Liver (tissue), 10 donors: Measurements from ENCODE around the gene RAD51B. TPM values are rescaled to one million over a fixed set of nuclear protein-coding genes. Genes with fewer than 3 reads are reported as not detected.
A peak's percentile ranks its signal among the peaks of the same experiment; 100 is the strongest.

Source experiments
- DNase-seq: peaks from one replicate; pipeline ENCODE4 v3.0.0-alpha.2; 2017; ENCODE audit warnings: low spot score
- H3K27ac ChIP-seq, 2 donors: one replicate each; pipeline ENCODE4 v1.7.0; 2013; ENCODE audit warnings: inconsistent platforms in 2 of 2, low read length in 2 of 2, control low read depth in 1 of 2, low read depth in 1 of 2, mild to moderate bottlenecking in 1 of 2
- H3K27me3 ChIP-seq, 4 donors: one replicate each; pipeline versions ENCODE4 v1.6.1 to v1.7.0; 2013; ENCODE audit warnings: low read length in 3 of 4, inconsistent platforms in 1 of 4, mild to moderate bottlenecking in 1 of 4, moderate library complexity in 1 of 4; ENCODE audit not compliant: control insufficient read depth in 4 of 4, insufficient read depth in 4 of 4
- H3K36me3 ChIP-seq, 4 donors: one replicate each; pipeline versions ENCODE4 v1.6.1 to v1.7.0; 2013; ENCODE audit warnings: low read length in 3 of 4, mild to moderate bottlenecking in 3 of 4, low read depth in 1 of 4, moderate library complexity in 1 of 4; ENCODE audit not compliant: control insufficient read depth in 4 of 4, insufficient read depth in 3 of 4
- H3K4me1 ChIP-seq, 4 donors: one replicate each; pipeline versions ENCODE4 v1.6.1 to v1.7.0; 2013; ENCODE audit warnings: low read length in 3 of 4, mild to moderate bottlenecking in 3 of 4, moderate library complexity in 1 of 4; ENCODE audit not compliant: control insufficient read depth in 4 of 4, insufficient read depth in 4 of 4
- H3K4me3 ChIP-seq, 3 donors: one replicate each; pipeline versions ENCODE4 v1.6.1 to v1.7.0; 2013; ENCODE audit warnings: low read length in 3 of 3, control low read depth in 1 of 3, low read depth in 1 of 3, mild to moderate bottlenecking in 1 of 3
- H3K9ac ChIP-seq, 2 donors: one replicate each; pipeline ENCODE4 v1.7.0; 2013; ENCODE audit warnings: low read length in 2 of 2, mild to moderate bottlenecking in 2 of 2, moderate library complexity in 2 of 2, control low read depth in 1 of 2, low read depth in 1 of 2
- H3K9me3 ChIP-seq, 4 donors: one replicate each; pipeline versions ENCODE4 v1.6.1 to v1.7.0; 2013; ENCODE audit warnings: low read length in 3 of 4; ENCODE audit not compliant: control insufficient read depth in 4 of 4
- EGR1 ChIP-seq, 2 donors: IDR thresholded peaks; 2 replicates each; pipeline ENCODE4 v1.6.1; 2016 to 2018; ENCODE audit warnings: antibody characterized with exemption in 2 of 2, low read depth in 2 of 2
- FOXA1 ChIP-seq: IDR thresholded peaks from 2 replicates; pipeline ENCODE4 v1.6.1; 2016; ENCODE audit warnings: antibody characterized with exemption
- GABPA ChIP-seq, 2 donors: IDR thresholded peaks in 1 of 2; conservative IDR thresholded peaks in 1 of 2; 2 replicates each; pipeline ENCODE4 v1.6.1; 2016; ENCODE audit warnings: antibody characterized with exemption in 2 of 2, mild to moderate bottlenecking in 1 of 2, moderate library complexity in 1 of 2
- HNF4A ChIP-seq, 2 donors: conservative IDR thresholded peaks; 2 replicates each; pipeline ENCODE4 v1.6.1; 2016; ENCODE audit warnings: antibody characterized with exemption in 2 of 2, mild to moderate bottlenecking in 2 of 2
- HNF4G ChIP-seq: IDR thresholded peaks from 2 replicates; pipeline ENCODE4 v1.6.1; 2016; ENCODE audit warnings: antibody characterized with exemption
- JUND ChIP-seq, 2 donors: IDR thresholded peaks; 2 replicates each; pipeline ENCODE4 v1.6.1; 2016; ENCODE audit warnings: antibody characterized with exemption in 2 of 2
- MAX ChIP-seq: IDR thresholded peaks from 2 replicates; pipeline ENCODE4 v1.6.1; 2016; ENCODE audit warnings: antibody characterized with exemption
- NR2F2 ChIP-seq: IDR thresholded peaks from 2 replicates; pipeline ENCODE4 v1.6.1; 2016; ENCODE audit warnings: antibody characterized with exemption
- RAD21 ChIP-seq, 2 donors: IDR thresholded peaks; 2 replicates each; pipeline ENCODE4 v1.6.1; 2016; ENCODE audit warnings: antibody characterized with exemption in 2 of 2, mild to moderate bottlenecking in 2 of 2
- RXRA ChIP-seq, 2 donors: IDR thresholded peaks; 2 replicates each; pipeline ENCODE4 v1.6.1; 2017 to 2018; ENCODE audit warnings: antibody characterized with exemption in 2 of 2, mild to moderate bottlenecking in 1 of 2
- SP1 ChIP-seq: IDR thresholded peaks from 2 replicates; pipeline ENCODE4 v1.6.1; 2018; ENCODE audit warnings: antibody characterized with exemption, mild to moderate bottlenecking
- ZBTB33 ChIP-seq: IDR thresholded peaks from 2 replicates; pipeline ENCODE4 v1.6.1; 2016; ENCODE audit warnings: antibody characterized with exemption
- WGBS: extraction: QIAGEN DNeasy Blood & Tissue Kit; methylation state at CpG from one replicate; pipeline ENCODE4 v1.1.7; 2013; 5-methylcytosine and 5-hydroxymethylcytosine counted together
- polyA plus RNA-seq, 2 donors: library from polyadenylated mRNA; stranded (reverse) in 1 of 2; unstranded in 1 of 2; fragments of 200-250 nt in 1 of 2; fragments of >200 nt in 1 of 2; fragmentation: Nextera tagmentation in 1 of 2; extraction: Ambion mirVana in 1 of 2; gene quantifications; one replicate each; pipeline versions ENCODE4 v1.2.1 to v1.2.3, GENCODE V29; 2013 to 2015
- small RNA-seq: library from RNA; depleted of rRNA; stranded (forward); fragments of <200 nt; gene quantifications from one replicate; pipeline ENCODE3, GENCODE V24; 2014
- total RNA-seq, 2 donors: library from RNA; depleted of rRNA; stranded (reverse); fragments of >200 nt; gene quantifications; one replicate each; pipeline ENCODE4 v1.2.3, GENCODE V29; 2014
- TF ChIP-seq, protein P1 (sequence below): IDR thresholded peaks from 2 replicates; pipeline ENCODE4 v1.6.1; 2016; ENCODE audit warnings: antibody characterized with exemption
- TF ChIP-seq, protein P2 (sequence below): fragments of 150-350 bp; IDR thresholded peaks from 2 replicates; pipeline ENCODE4 v1.5.1; 2017; ENCODE audit warnings: improper control_type of control experiment, low read depth, low read length; ENCODE audit not compliant: missing input control
- donor health status: healthy.
- donor health status: healthy.
- donor health status: healthy.
- donor health status: healthy.
- donor health status: healthy.

RAD51B gene
- total and polyA plus RNA-seq, 4 donors, result 0.81 to 12.9 (median 2.4) TPM

DNA sequence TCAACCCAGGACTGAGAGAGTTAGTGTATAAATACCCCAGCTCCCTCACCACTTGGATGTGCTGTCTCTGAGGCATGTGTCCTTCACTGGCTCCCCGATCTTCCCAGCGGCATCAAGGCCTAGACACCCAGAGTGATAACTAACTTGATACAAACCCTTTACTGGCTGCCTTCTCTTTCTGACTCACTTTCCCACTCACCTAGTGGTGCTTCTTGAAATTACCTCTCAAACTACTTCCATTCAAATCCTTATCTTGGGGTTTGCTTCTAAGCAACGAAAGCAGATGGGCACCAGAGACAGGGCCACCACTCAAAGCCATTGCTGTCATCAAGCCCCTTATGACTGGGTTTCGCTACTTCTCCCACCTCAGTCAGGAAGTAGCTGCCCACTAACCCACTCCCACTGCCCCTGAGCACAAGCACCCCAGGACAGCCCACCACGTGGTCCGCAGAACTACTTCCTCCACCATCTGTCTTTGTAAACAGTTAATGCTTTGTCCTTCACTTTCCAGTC, 956.1 kb downstream of the RAD51B start:
- Histone ChIP-seq H3K4me1 (peaks cover 0 to 11% (median 2%) of the 10 kb centered on the region in 4 donors), H3K27ac (no peak overlapping the region), H3K4me3 (no peak overlapping the region), H3K27me3 (no peaks in the 10 kb centered on the region), H3K36me3 (no peaks in the 10 kb centered on the region), H3K9me3 (no peaks in the 10 kb centered on the region), H3K9ac (no peak overlapping the region)
- TF ChIP-seq GABPA (IDR thresholded peaks at IDR 0.05 in 1 of 2, conservative IDR thresholded peaks at IDR 0.05 in 1 of 2) (no peak), RAD21 (IDR thresholded peaks at IDR 0.05) (no peak), RXRA (IDR thresholded peaks at IDR 0.05) (no peak), SP1 (no peak), MAX (no peak), NR2F2 (no peak)
- TF ChIP-seq, protein P1, sequence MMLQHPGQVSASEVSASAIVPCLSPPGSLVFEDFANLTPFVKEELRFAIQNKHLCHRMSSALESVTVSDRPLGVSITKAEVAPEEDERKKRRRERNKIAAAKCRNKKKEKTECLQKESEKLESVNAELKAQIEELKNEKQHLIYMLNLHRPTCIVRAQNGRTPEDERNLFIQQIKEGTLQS, result no peak
- DNase-seq, result no peak
- 92% methylated on average over 6 of the region's 6 CpGs for WGBS

DNA sequence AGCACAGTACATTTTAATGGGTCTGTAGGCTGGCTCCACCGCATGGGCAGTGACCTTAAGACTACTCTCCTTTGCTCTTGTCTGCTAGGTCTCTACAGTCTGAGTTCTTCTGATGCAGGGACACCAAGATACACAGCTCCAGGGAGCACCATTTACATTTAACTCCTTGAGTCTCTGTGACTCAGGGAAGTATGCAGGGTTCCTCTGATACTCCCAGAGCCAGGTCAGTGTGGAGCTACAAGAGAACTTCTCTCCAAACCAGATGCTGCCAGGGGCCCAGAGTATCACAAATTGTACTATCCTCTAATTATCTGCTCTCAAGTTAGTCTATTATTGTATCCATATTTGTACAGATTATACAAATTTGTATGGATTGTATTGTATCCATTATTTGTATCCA, 958.1 kb downstream of the RAD51B start:
- TF ChIP-seq, protein P2, sequence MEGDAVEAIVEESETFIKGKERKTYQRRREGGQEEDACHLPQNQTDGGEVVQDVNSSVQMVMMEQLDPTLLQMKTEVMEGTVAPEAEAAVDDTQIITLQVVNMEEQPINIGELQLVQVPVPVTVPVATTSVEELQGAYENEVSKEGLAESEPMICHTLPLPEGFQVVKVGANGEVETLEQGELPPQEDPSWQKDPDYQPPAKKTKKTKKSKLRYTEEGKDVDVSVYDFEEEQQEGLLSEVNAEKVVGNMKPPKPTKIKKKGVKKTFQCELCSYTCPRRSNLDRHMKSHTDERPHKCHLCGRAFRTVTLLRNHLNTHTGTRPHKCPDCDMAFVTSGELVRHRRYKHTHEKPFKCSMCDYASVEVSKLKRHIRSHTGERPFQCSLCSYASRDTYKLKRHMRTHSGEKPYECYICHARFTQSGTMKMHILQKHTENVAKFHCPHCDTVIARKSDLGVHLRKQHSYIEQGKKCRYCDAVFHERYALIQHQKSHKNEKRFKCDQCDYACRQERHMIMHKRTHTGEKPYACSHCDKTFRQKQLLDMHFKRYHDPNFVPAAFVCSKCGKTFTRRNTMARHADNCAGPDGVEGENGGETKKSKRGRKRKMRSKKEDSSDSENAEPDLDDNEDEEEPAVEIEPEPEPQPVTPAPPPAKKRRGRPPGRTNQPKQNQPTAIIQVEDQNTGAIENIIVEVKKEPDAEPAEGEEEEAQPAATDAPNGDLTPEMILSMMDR, result no peak
- TF ChIP-seq ZBTB33, result no peak
- no peak for TF ChIP-seq JUND (IDR thresholded peaks at IDR 0.05)
- TF ChIP-seq MAX, result no peak
- TF ChIP-seq, protein P1, result no peak
- no peak for TF ChIP-seq EGR1 (IDR thresholded peaks at IDR 0.05; ENCODE audit: low read depth in 2 of 2)
- no peak for TF ChIP-seq HNF4A (conservative IDR thresholded peaks at IDR 0.05)
- TF ChIP-seq FOXA1, result no peak
- no peak for TF ChIP-seq HNF4G
- TF ChIP-seq GABPA (IDR thresholded peaks at IDR 0.05 in 1 of 2, conservative IDR thresholded peaks at IDR 0.05 in 1 of 2), result no peak
- TF ChIP-seq RAD21 (IDR thresholded peaks at IDR 0.05), result no peak
- TF ChIP-seq RXRA (IDR thresholded peaks at IDR 0.05), result no peak
- TF ChIP-seq NR2F2, result no peak
- Histone ChIP-seq H3K4me3 (no peak overlapping the region), H3K9ac (no peak overlapping the region), H3K9me3 (no peaks in the 10 kb centered on the region), H3K36me3 (no peaks in the 10 kb centered on the region), H3K27ac (no peak overlapping the region), H3K4me1 (peaks cover 2 to 25% (median 13%) of the 10 kb centered on the region in 4 donors), H3K27me3 (no peaks in the 10 kb centered on the region)
- WGBS, result 97% methylated on average over 1 of the region's 1 CpG
- peak; percentile 10 for DNase-seq

Small RNAs within 50 kb of the gene (small RNA-seq; reads per million reads assigned to genes)
- not detected for gene RN7SL108P
- not detected for gene RN7SL706P
- not detected for gene RNU6-921P

Other genes starting within 250 kb of the RAD51B start
- 10 to 100 TPM; 22.9 to 36.1 TPM for gene PIGH, start 219.5 kb upstream of the RAD51B start, total RNA-seq
- 10 to 100 TPM; 14.2 to 20.5 TPM for gene PIGH, start 219.5 kb upstream of the RAD51B start, polyA plus RNA-seq
- gene ARG2, start 199.9 kb upstream of the RAD51B start, total RNA-seq, result 1 to 10 TPM in 1 of 2 donors, under 1 TPM in 1; 0.08 to 3.1 TPM
- gene ARG2, start 199.9 kb upstream of the RAD51B start, polyA plus RNA-seq, result under 1 TPM; 0.58 to 0.61 TPM
- gene VTI1B, start 145.1 kb upstream of the RAD51B start, total RNA-seq, result 10 to 100 TPM; 26.5 to 28.0 TPM
- 10 to 100 TPM; 29.8 to 76.3 TPM for gene VTI1B, start 145.1 kb upstream of the RAD51B start, polyA plus RNA-seq
- 100 to 1,000 TPM; 173 to 174 TPM for gene RDH11, start 124.0 kb upstream of the RAD51B start, total RNA-seq
- gene RDH11, start 124.0 kb upstream of the RAD51B start, polyA plus RNA-seq, result 100 to 1,000 TPM in 1 of 2 donors, 10 to 100 TPM in 1; 99.7 to 102 TPM
- gene RDH12, start 117.9 kb upstream of the RAD51B start, total RNA-seq, result 1 to 10 TPM in 1 of 2 donors, under 1 TPM in 1; 0.09 to 1.1 TPM
- 1 to 10 TPM in 1 of 2 donors, under 1 TPM in 1; 0.74 to 3.4 TPM for gene RDH12, start 117.9 kb upstream of the RAD51B start, polyA plus RNA-seq
- gene ZFYVE26, start 3.2 kb upstream of the RAD51B start, total RNA-seq, result 10 to 100 TPM; 12.4 to 17.2 TPM
- gene ZFYVE26, start 3.2 kb upstream of the RAD51B start, polyA plus RNA-seq, result 1 to 10 TPM; 2.4 to 3.0 TPM